HG02759 (cell line): Measurements from ENCODE around the gene PSMA7.

Source experiments
- ATAC-seq: cut with Tn5 transposase; IDR thresholded peaks from one replicate; pipeline ENCODE4 v1.9.1; 2021; ENCODE audit warnings: mild to moderate bottlenecking, moderate library complexity; ENCODE audit not compliant: unreplicated experiment

The PSMA7 gene

DNA sequence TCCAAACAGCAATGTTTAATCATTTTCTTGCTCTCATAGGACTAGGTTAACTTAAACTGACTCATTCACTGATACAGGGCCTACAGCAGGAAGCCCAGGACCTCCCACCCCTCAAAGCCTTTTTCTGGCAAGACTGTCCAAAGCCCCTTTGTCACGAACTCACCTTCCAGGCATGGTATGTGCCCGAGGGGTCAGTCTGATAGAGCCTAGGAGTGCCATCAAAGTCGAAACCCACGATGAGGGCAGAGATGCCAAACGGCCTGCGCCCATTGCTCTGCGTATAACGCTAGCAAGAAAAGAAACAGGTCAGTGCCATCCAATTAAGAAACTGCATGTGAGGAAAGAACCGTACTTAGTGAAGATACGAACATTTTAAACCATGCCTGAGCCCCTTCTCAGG is 4.3 kb downstream of the PSMA7 start:
- no peak for ATAC-seq

DNA sequence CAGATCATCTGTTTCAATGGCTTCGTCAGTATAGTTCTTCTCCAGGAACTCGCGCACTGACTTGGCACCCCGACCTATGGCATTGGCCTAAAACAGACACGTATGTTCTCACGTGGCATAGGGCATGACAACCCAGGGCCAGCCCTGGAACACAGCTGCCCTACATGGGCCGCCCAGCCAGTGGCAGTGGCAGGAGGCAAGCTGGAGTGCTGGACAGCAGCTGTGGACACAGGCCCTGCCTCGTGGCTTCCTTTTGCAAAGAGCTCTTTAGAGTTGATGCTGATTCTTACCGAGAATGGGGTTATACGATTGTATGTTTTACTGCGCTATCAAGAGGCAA is 5.0 kb downstream of the PSMA7 start:
- no peak for ATAC-seq

DNA sequence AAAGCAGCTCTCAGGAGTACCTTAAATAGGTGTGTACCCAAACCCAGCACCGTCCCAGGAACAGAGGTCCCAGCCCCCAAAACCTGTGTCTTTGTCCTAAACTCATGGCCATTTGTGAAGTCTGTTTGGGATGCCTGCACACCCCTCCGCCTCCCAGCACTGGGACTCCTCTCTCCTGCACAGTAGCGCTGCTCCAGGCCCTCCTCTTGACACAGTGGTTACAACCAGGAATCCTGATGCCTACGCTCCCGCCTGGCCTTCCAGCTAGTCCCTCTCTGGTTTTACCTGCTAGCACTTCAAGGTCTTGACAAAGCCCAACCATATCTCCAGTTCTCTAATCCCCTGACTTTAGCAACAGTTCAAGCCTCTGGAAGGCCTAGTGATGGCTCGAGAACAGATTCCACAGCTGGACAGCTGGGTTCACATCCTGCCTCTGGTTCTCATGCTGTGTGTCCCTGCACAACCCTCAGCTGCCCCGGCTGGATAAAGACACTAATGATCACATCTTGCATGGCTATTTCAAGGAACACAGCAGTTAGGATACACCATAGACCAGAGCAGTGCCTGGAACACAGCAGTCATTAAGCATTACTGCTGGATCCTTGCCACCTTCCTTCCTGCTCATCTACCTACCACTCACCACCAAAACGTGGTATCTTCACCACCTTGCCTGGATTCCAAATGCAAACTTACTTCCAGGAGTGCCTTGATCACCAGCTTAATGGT is 5.6 kb downstream of the PSMA7 start:
- no peak for ATAC-seq

DNA sequence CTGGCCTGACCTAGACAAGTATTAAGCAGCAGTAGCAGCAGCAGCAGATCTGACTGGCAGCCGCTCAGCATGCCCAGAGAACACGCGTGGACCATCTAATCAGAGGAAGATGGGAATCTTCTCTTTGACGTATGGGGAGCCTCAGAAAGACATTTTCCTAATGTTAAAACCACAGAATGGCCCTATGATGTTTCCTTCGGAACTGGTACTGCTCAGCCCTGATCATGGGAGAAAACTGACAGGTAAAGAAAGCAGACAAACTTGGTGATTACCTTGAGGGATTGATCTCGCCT is 6.2 kb downstream of the PSMA7 start:
- no peak for ATAC-seq

DNA sequence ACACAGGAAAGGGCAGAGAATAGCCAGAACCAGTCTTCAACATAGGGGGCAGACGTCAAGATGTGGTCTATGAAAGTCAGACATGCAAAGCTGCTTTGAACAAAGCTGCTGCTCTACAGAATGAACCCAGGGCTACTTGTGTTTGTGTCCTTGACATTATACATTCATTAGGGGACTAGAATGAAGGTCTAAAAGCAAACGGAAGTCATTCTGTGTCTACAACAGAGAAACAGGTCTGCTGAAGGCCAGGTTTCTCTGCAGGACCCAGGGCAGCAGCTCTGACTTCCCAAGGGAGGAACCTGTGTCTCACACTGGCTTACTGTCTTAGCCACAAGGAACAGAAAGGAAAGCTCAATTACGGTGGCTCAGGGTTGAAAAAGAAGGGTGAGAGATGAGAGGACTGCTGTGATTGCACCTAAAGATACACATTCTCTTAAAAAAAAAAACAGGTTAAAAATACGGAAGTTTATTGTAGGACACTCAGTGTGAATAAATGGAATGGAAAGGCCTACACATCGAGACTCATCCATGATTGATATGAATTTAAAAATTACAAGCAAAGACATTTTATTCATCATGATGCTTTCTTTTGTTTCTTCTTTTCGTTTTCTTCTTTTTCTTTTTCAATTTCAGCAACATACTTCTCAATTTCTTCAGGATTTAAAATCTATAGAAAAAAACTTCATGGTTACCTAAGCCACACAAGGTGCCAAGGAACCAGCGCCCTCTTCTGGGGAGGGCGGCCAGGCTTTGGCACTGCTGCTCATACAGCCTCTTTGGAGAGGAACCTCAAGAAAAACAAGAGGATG is 6.7 kb downstream of the PSMA7 start:
- ATAC-seq: no peak

DNA sequence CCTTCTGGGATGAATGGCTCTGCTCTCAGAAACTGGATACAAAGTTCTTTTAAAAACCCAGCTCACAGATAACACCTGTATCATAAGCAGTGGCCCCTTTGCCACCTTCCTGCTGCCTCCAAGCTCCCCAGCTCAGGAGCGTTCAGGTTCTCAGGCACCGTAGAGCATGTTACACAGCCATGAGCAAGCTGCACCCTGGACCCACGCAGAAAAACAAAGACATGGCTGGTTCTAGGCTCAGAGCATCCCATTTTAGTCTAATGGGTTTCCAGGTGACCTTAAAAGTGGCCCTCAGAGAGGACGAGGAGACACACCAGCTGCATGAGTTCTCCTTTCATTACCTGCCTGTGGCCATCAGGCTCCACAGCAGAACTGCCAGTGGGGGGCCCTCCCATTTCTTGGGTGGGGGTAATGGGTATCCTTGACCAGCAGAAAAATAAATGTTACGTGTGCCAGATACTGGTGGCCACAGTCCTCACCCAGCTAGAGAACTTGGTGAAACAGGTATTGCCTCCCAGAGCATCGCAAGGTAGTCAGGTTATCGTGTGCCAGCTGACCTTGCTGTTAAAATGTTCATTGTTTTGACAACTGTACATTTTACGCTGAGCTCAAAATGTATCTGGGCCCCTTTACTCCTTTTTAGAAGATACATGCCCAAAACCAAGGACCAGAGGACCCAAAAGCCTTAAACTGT is 7.5 kb downstream of the PSMA7 start:
- no peak for ATAC-seq

DNA sequence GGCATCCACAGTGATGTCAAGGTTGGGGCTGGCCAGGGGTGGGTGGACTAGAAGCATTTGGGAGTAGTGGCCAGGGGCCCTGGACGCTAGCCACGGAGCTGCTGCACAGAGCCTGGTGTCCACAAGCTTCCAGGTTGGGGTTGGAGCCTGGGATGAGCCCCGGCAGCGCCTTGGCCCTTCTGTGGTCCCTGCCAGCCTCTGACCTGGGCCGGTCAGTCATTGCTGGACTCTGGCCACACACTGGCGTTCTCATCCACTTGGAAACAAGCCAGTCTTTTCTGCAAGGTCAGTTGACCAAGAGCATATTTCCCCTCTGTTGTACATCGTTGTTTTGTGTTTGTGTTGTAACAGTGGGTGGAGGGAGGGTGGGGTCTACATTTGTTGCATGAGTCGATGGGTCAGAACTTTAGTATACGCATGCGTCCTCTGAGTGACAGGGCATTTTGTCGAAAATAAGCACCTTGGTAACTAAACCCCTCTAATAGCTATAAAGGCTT is 8.4 kb downstream of the PSMA7 start:
- ATAC-seq: no peak

DNA sequence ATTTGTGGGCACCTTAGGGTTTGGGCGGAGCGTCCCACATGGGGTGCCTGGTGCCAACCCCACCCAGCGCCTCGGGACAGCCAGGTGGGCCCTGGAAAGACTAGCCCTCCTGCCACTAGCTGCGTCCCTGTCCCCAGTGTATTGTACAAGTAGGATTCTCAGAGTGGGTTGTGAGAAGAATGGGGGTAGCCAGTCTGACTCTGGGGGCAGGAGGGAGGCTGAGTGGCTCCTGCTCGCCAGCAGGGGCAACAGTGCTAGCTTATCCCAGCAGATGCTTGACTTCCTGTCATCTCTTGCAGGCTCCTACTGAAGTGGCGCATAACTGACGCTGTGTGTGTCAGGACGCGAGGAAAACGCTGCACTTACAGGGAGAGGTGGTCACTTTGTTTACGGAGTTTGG is 9.3 kb downstream of the PSMA7 start:
- ATAC-seq: no peak

DNA sequence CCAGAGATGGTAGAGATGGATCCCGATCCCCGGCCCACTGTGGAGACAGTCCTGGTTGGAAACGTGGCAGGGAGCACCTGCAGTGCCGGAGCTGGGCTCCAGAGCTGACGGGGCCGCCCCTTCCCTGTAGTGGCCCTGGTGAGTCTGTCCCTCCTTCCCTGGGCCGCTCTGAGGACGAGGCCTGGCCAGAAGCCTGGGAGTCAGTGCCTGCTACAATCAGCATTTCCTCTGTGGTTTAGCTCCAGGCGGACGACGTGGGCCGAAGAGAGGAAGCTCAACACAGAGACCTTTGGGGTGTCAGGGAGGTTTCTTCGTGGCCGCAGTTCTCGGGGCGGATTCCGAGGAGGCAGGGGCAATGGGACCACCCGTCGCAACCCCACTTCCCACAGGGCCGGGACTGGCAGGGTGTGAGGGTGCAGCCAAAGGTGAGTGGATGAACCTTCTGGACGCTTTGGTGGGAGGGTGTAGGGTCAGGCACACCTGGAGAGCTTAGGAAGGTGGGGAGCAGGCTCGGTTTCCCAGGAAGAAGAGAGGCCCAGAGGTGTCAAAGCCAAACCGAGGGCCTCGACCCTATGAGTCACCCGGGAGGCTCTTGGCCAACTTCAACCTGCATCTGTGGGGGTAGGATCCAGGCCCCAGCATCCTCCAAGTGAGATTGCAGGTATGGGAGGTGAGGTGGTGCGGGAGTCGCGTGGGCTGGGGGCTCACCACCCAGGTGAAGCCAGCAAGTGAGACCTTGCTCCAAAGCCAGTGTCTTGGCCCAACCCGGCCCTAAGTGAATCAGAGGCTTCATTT is 9.9 kb downstream of the PSMA7 start:
- ATAC-seq: no peak

DNA sequence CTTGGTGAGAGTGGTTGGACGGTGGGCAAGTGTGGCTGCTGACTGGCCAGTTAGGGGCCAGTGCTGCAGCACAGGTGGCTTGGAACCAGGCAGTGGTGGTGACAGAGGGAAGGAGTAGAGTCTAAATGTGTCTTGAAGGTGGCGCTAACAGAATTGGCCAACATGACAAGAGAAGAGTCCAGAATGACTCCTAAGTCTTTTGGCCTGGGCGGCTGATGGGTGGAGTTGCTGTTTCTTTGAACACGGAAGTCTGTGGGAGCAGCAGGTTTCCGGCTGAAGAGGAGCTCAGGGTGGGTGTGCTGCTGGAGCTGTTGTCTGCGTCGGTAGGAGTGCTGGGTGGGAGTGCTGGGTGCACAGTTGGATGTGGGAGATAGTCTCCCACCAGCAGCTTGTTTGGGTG is 10.8 kb downstream of the PSMA7 start:
- ATAC-seq: no peak

DNA sequence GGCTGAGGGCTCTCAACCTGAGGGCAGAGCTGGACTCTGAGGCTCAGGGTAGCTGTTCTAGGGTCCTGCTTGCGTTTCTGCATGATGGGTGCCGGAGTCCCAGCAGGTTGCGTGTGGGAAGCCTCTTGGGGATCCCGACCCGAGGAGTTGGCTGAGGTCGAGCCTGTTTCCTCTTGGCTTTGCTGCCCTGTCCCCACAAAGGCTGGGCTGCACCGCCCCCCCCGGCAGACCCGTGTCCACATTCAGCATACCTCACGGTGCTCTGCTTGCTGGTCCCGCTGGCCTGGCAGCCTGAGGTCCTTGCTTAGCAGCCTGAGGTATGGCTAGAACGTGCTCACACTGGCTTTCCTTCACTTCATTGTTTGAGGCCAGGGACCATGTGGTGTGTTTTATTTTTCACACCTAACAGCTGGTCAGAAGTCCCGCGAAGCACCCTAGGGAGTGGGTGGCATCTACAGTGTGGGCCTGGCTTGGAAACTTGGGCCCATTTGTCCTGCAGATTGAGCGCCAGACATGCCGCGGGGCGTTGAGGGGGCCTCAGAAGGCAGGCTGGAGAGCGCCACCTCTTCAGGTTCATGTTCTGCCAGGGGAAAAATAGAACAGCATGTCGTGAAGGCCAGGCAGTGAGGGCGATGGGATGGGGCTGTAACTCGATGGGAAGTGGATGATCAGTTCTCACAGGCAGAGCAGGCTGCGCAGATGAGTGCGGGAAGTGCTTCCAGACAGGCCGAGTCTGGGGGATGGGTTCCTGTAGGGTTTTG is 11.5 kb downstream of the PSMA7 start:
- no peak for ATAC-seq

DNA sequence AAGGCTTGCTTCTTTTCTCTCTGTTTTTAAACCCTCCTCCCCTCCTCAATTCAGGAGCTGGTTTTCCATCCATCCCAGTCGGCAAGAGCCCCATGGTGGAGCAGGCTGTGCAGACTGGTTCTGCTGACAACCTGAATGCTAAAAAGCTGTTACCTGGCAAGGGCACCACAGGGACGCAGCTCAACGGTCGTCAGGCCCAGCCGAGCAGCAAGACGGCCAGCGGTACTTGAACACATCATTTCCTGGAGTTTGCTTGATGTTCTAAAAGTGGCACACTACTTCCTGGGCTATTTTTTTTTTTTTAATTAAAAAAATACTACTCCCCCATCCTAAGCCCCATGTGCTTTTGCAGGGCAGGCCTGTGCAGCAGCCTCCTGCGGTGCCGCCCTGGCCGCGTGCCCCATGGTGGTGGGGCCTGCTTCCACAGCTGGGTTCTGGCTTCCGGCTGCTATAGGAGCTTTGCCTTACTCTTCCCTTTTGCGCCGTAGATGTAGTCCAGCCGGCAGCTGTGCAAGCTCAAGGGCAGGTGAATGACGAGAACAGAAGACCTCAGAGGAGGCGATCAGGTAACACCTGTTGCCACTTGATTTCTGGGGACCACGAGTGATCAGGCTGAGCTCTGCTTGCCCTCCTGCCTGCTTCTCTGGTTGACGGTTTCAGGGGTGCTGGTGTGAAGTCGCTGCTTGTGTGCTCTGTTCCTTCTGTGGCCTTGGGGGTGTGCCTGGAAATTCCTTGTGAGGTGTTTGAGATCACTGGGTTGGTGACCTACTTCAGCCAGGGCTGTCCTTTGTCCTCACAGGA is 13.3 kb downstream of the PSMA7 start:
- no peak for ATAC-seq

DNA sequence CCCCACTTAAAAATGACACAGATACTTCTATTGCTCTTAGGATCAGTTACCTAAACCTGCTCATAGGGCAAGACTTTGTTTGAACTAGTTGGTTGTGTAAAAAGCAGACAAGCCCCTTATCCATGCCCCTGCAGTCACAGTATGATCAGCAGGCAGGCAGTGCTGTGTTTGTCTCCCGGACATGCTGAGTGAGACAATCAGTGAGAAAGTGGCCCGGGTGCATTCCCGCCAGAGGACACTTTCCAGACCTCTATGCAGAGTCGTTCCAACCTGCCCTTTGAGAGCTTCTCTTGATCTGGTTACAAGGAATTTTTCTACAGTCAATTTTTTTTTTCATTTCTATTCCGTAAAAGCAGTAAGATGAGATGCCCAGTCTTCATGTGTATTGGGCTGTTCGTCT is 14.7 kb downstream of the PSMA7 start:
- ATAC-seq: no peak

DNA sequence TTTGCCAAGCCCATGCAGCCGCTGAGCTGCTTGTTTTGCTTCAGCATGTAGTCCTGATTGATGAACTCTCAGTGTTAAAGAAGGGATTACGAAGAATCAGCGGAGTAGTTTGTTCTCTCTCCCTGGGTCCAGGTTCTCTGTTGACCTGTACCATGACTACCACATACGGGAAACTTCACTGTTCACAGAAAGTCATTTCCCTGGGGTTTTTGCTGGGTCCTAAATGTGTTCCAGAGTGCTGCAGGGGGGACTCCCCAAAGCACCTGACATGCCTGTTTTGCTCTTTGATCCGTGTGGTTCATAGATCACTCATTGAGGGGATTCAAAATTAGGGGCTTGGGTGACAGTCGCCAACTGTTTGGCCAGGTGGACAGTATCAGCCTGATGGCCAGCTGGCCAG is 15.4 kb downstream of the PSMA7 start:
- no peak for ATAC-seq

DNA sequence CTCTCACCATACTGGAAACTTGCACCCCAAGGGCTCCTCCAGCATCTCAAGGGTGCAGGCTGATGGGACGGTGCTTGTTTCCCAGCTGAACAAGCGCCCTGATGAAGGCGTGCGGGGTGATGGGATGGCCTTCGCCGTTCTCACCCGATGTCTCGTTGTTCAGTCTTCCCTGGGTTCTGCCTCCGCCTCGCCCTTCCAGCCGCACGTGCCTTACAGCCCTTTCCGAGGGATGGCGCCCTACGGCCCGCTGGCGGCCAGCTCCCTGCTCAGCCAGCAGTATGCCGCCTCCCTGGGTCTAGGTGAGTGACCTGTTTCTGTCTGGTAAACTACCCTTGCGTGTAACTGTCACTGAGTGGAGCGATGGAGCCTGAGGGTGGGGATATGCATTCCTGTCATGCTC is 17.1 kb downstream of the PSMA7 start:
- ATAC-seq: no peak

DNA sequence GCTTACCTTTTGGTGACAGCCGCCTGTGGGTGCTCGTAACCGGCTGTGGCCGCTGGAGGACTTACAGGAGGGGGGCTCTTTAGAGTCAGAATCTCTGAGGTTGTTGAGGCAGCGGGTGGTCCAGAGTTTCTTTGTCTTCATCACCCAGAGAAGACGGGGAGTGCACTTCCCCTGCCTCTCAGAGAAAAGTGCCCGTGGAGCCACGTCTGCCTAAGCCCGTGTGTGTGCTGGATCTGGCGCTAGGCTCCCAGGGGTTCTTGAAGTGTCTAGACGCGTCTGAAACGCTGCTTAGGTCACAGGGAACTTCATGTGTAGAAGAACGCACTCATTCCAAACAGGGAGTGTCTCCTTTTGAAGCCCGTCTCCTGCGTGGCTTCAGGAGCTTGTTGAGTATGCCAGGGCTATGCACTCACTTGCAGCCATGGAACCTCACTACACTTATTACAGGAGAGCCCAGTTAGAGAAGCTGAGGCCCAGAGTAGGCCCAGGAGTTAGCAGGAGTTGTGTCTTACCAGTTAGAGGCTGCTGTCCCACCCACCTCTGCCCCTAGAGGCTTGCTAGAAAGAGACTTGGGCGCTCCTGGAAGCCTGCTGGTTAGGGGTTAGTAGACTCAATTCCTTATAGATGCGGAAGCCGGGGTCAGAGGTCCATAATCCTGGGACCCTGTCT is 19.6 kb downstream of the PSMA7 start:
- no peak for ATAC-seq

DNA sequence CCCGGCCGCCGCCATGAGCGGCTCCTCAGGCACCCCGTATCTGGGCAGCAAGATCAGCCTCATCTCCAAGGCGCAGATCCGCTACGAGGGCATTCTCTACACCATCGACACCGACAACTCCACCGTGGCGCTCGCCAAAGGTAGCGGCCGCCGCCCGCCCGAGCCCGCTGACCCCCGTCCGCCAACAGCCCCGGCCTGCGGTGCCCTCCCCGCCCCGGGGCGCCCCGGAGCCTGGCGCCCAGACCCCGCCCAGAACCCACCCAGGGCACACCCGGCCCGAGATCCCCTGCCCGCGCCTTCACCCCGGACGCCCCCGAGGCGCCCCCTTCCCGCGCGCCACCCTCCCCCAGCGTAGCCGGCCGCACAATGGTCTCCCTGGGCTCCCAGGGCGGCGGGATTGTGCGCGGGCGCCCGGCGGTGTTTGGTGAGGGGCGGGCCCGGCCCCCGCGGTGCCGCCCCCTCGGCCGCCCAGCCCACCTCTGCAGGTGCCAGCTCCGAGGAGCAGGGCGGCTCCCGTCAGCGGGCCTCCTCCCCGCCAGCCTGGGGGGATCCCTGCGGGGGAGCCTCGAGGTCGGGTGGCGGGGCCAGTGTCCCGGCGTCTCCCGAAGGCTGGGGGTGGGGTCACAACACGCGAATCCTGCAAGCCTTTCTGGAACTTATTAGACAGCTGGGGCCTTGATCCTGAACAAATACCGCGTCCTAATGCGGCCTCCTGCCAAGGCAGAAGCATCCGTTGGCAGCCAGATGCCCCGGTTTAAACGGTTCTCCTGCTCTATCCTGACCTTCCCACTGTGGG is 20.3 kb downstream of the PSMA7 start:
- ATAC-seq: peak; percentile 24
